Body of pancreas (tissue), 4 donors: ENCODE data around the gene GLB1L2. TPM values are rescaled to one million over a fixed set of nuclear protein-coding genes. Genes with fewer than 3 reads are reported as not detected.

ENCODE experiments used
- ATAC-seq: fragments of 150-250 bp; one replicate; pipeline ENCODE4 v1.9.1; 2016
- DNase-seq, 4 donors: peaks; one replicate each; pipeline ENCODE4 v3.0.0-alpha.2; 2019
- H3K27ac ChIP-seq, 4 donors: fragments of 200-600 bp; sonication (generic); 1 replicate in 3 of 4; 2 replicates in 1 of 4; pipeline versions ENCODE4 v1.5.1 to v1.6.1; 2016 to 2019; ENCODE audit warnings: mild to moderate bottlenecking in 1 of 4, mixed read lengths in 1 of 4, moderate library complexity in 1 of 4
- H3K27me3 ChIP-seq, 2 donors: fragments of 200-600 bp; sonication (generic); one replicate each; pipeline ENCODE4 v1.6.0; 2016; ENCODE audit warnings: mild to moderate bottlenecking in 1 of 2
- H3K36me3 ChIP-seq, 2 donors: fragments of 200-600 bp; sonication (generic); replicated peaks in 1 of 2; 2 replicates each; pipeline ENCODE4 v1.5.1; 2016; ENCODE audit warnings: low read depth in 2 of 2; ENCODE audit not compliant: insufficient read depth in 1 of 2
- H3K4me1 ChIP-seq: fragments of 200-600 bp; sonication (generic); one replicate; pipeline ENCODE4 v1.6.0; 2016
- H3K4me3 ChIP-seq, 2 donors: fragments of 200-600 bp; sonication (generic); 1 replicate in 1 of 2; 2 replicates in 1 of 2; pipeline ENCODE4 v1.5.1; 2016 to 2019
- H3K9me3 ChIP-seq, 3 donors: fragments of 200-600 bp; sonication (generic); 1 replicate in 2 of 3; 2 replicates in 1 of 3; pipeline ENCODE4 v1.5.1; 2016
- POLR2A ChIP-seq, 3 donors: fragments of 450-650 bp; IDR thresholded peaks; one replicate each; pipeline ENCODE4 v1.6.1; 2016; ENCODE audit warnings: antibody characterized with exemption in 3 of 3, mild to moderate bottlenecking in 2 of 3
- WGBS, 2 donors: methylation state at CpG; one replicate each; pipeline ENCODE4 v1.1.5; 2017; 5-methylcytosine and 5-hydroxymethylcytosine counted together
- intact Hi-C: fragments of 100-400 bp; cut with DNase I; formaldehyde crosslinking; loops from one replicate; pipeline ENCODE4 v1.15.1; 2023
- total RNA-seq, 2 donors: library from RNA; depleted of rRNA; stranded (reverse); fragments of >200 nt; gene quantifications; one replicate each; pipeline ENCODE4 v1.1.0, GENCODE V29; 2016
- TF ChIP-seq, protein P1 (sequence below), 7 experiments: fragments of 450-650 bp in 4 of 7; fragments of 200-600 bp in 3 of 7; sonication (generic) in 3 of 7; IDR thresholded peaks; one replicate each; pipeline ENCODE4 v1.5.1; 2016 to 2019; ENCODE audit warnings: antibody characterized with exemption in 7 of 7

Gene GLB1L2
- total RNA-seq, 2 donors from 2014 or later: 9.1 to 10.9 TPM

DNA sequence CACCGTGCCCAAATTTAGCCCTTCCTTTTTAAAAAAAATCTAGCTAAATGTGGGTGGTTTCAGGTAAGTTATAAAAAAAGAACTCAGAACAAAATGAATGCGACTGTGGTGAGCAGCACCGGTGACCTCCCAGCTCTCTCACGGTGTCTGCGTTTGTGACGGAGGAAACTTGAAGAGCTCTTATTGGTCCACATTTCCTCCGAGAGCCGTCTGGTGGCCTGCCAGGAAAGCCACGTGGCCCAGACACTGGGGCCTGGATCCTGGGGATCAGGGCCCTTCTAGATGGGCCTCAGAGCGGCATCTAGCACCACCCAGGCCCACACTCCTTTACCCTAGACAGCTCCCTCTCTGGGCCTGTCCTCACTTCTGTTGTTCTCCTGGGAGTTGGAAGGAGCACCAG is 40.7 kb downstream of the GLB1L2 start:
- Histone ChIP-seq H3K27me3 (no peaks in the 10 kb centered on the region), H3K9me3 (no peaks in the 10 kb centered on the region), H3K27ac (no peak overlapping the region), H3K4me1 (no peaks in the 10 kb centered on the region), H3K36me3 (no peaks in the 10 kb centered on the region), H3K4me3 (no peak overlapping the region)
- TF ChIP-seq POLR2A (IDR thresholded peaks at IDR 0.05): no peak
- TF ChIP-seq, protein P1, sequence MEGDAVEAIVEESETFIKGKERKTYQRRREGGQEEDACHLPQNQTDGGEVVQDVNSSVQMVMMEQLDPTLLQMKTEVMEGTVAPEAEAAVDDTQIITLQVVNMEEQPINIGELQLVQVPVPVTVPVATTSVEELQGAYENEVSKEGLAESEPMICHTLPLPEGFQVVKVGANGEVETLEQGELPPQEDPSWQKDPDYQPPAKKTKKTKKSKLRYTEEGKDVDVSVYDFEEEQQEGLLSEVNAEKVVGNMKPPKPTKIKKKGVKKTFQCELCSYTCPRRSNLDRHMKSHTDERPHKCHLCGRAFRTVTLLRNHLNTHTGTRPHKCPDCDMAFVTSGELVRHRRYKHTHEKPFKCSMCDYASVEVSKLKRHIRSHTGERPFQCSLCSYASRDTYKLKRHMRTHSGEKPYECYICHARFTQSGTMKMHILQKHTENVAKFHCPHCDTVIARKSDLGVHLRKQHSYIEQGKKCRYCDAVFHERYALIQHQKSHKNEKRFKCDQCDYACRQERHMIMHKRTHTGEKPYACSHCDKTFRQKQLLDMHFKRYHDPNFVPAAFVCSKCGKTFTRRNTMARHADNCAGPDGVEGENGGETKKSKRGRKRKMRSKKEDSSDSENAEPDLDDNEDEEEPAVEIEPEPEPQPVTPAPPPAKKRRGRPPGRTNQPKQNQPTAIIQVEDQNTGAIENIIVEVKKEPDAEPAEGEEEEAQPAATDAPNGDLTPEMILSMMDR (IDR thresholded peaks at IDR 0.05): no peak
- no peak for DNase-seq
- ATAC-seq: no peak
- intact Hi-C loops: no loop called here
- 76 to 87% methylated on average over 10 of the region's 10 CpGs for WGBS, 2 donors

DNA sequence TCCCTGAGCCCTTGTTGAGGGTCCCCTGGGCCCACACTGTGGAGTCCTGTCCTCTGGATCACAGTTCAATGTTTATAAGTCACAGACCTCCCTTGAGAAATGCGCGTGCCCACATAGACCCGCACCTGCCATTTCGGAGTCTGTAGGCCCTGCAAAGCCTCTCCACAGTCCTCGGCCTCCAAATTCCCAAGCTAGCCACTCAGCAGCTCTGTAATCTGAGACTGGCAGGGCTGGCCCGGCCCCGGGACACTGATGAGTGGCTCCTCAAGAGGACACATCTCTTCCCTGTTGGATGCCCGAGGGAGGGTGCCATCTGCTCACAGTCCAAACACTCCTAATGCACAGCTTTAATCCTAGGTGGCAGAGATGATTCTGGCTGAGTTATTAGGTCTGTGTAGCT is 41.2 kb downstream of the GLB1L2 start:
- intact Hi-C loops: no loop called here
- H3K27me3 ChIP-seq: no peaks in the 10 kb centered on the region
- TF ChIP-seq, protein P1 (IDR thresholded peaks at IDR 0.05): no peak
- TF ChIP-seq POLR2A (IDR thresholded peaks at IDR 0.05): no peak
- no peaks in the 10 kb centered on the region for H3K36me3 ChIP-seq
- ATAC-seq (no peak), DNase-seq (no peak)
- H3K4me1 ChIP-seq: no peaks in the 10 kb centered on the region
- no peaks in the 10 kb centered on the region for H3K9me3 ChIP-seq
- no peak overlapping the region for H3K4me3 ChIP-seq
- H3K27ac ChIP-seq: no peak overlapping the region
- 82 to 89% methylated on average over 5 to 8 of the region's 8 CpGs for WGBS, 2 donors

GRCh38 chr11:134373591-134374052 is 41.8 kb downstream of the GLB1L2 start:
- H3K4me1 ChIP-seq: no peaks in the 10 kb centered on the region
- H3K4me3 ChIP-seq: no peak overlapping the region
- H3K36me3 ChIP-seq: no peaks in the 10 kb centered on the region
- H3K27ac ChIP-seq: no peak overlapping the region
- no peak for DNase-seq
- H3K27me3 ChIP-seq: no peaks in the 10 kb centered on the region
- ATAC-seq: no peak
- H3K9me3 ChIP-seq: no peaks in the 10 kb centered on the region
- intact Hi-C loops: no loop called here
- WGBS, 2 donors: 82 to 92% methylated on average over 14 of the region's 14 CpGs
- no peak for TF ChIP-seq POLR2A (IDR thresholded peaks at IDR 0.05)
- TF ChIP-seq, protein P1 (IDR thresholded peaks at IDR 0.05): no peak

DNA sequence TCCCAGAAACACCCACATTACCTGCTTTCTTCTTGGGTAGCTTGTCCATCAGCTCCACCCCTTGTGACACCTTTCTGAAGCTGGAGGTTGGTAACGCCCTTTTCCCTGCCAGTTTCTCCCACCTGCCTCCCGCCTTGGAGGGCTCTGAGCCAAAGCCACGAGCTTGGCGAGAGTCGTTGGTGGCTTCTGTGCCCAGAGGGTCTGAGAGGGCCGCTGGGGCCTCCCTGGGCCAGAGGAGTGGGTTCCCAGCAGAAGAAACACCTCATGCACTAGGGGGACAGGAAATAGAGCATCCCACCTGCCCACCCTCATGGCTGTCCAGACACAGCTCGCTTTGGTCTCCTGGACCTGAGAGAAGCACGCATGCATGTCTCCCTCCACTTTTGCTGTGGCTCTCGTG is 42.4 kb downstream of the GLB1L2 start:
- Histone ChIP-seq H3K4me1 (no peaks in the 10 kb centered on the region), H3K9me3 (no peaks in the 10 kb centered on the region), H3K4me3 (no peak overlapping the region), H3K27me3 (no peaks in the 10 kb centered on the region), H3K27ac (no peak overlapping the region), H3K36me3 (no peaks in the 10 kb centered on the region)
- TF ChIP-seq, protein P1 (IDR thresholded peaks at IDR 0.05): no peak
- no peak for TF ChIP-seq POLR2A (IDR thresholded peaks at IDR 0.05)
- ATAC-seq: no peak
- intact Hi-C loops: no loop called here
- WGBS, 2 donors: 79% methylated on average over 8 to 9 of the region's 9 CpGs
- no peak for DNase-seq

GRCh38 chr11:134374891-134375550 is 43.2 kb downstream of the GLB1L2 start:
- Histone ChIP-seq H3K27ac (no peak overlapping the region), H3K4me3 (no peak overlapping the region), H3K9me3 (no peaks in the 10 kb centered on the region), H3K4me1 (no peaks in the 10 kb centered on the region), H3K27me3 (no peaks in the 10 kb centered on the region), H3K36me3 (no peaks in the 10 kb centered on the region)
- intact Hi-C loops: no loop called here
- no peak for ATAC-seq
- TF ChIP-seq POLR2A (IDR thresholded peaks at IDR 0.05): no peak
- TF ChIP-seq, protein P1 (IDR thresholded peaks at IDR 0.05): no peak
- no peak for DNase-seq
- 82 to 84% methylated on average over 13 to 15 of the region's 16 CpGs for WGBS, 2 donors
